ENCODE data around the gene TMEM229B. TPM values are rescaled to one million over a fixed set of nuclear protein-coding genes. Genes with fewer than 3 reads are reported as not detected.

Gene TMEM229B
- total RNA-seq, 1 donor from 2014 or later, result 33.2 TPM

DNA sequence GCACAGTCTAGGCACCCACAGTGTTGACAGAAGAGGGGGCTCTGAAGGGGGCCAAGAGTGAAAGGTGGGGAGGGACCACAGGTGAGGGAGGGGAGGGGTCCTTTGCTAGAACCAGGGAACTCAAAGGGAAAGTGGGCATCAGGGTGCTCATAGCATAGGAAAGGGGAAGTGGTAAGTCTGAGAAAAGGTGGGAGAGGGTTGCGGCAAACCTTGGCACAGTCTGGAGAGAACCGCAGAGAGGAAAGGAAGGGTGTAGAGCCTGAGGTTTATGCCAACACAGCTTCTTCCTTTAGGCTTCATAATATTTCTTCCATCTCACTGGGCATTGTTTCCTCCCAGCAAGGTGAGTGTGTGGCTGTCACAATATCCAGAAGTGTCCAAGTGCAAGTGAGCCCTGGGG, 65.1 kb downstream of the TMEM229B start:
- no peak for DNase-seq (ENCODE audit: low spot score)

DNA sequence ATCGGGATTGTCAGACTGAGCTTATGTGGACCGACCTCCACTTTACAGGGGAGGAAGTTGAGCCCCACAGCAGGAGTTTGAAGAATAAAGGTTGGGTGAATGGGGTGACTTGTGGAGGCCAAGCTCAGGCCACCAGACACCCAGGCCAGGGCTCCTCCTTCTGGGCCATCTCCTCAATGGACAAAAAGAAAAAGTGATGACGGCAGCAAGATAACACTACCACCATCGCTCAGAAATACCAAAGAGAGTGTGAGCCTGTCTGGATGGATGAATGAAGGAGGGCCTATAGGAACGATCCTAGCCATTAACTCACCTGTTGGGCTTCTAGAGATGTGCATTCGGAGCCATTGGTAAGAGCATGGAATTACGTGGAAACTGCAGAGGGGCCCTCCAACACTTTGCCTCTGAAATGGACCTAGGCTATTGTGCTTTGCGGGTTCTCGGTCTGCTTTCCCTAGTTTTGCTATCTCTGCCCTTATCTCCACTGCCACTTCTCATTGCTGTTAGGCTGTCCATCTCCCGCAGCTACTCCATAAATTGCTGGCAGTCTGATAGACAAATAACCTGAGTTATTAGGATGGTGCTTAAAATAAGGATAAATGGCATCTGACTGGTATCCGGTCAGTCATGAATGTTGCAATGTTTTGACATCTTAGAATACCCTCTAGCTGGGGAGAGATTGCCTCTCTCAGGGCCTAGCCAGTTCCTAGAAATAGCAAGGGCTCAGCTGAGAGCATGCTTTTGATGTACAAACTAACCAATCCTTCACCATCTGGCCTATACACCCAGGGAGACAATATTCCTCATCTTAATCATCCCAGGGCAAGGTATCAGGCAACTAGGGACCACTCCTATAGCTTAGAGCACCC, 66.9 kb downstream of the TMEM229B start:
- no peak for DNase-seq (ENCODE audit: low spot score)

Other genes starting within 250 kb of the TMEM229B start
- 31.6 TPM for gene PALS1, start 247.3 kb downstream of the TMEM229B start, total RNA-seq
- 69.1 TPM for gene ATP6V1D, start 128.9 kb downstream of the TMEM229B start, total RNA-seq
- gene EIF2S1, start 128.4 kb downstream of the TMEM229B start, total RNA-seq, result 75.1 TPM
- 10.5 TPM for gene PLEK2, start 76.6 kb downstream of the TMEM229B start, total RNA-seq
- gene PLEKHH1, start 44.6 kb upstream of the TMEM229B start, total RNA-seq, result 35.6 TPM
- 41.5 TPM for gene PIGH, start 111.5 kb upstream of the TMEM229B start, total RNA-seq
- gene ARG2, start 131.2 kb upstream of the TMEM229B start, total RNA-seq, result 9.5 TPM
- gene VTI1B, start 185.9 kb upstream of the TMEM229B start, total RNA-seq, result 108 TPM
- 222 TPM for gene RDH11, start 207.0 kb upstream of the TMEM229B start, total RNA-seq
- gene RDH12, start 213.2 kb upstream of the TMEM229B start, total RNA-seq, result 166 TPM

Data from mucosa of gallbladder (tissue), 1 donor.